H9 (cell line): Measurements from ENCODE around the gene ZNF57. TPM values are rescaled to one million over a fixed set of nuclear protein-coding genes. Genes with fewer than 3 reads are reported as not detected.
"Not testable (repeated sequence)": the region's sequence is repeated elsewhere in the genome, so short reads cannot be mapped to it uniquely, and the experiment has no call there.

Experiments used
- DNase-seq: peaks from one replicate; pipeline ENCODE4 v3.0.0-alpha.2; 2017
- H2AFZ ChIP-seq: one replicate; pipeline ENCODE4 v1.6.1; 2013; ENCODE audit warnings: mild to moderate bottlenecking, low read length, control low read depth, moderate library complexity
- H2AK5ac ChIP-seq: 2 replicates; pipeline ENCODE4 v1.6.1; 2013; ENCODE audit warnings: low read length, control low read depth, mixed read lengths; ENCODE audit not compliant: insufficient read length
- H2BK120ac ChIP-seq: one replicate; pipeline ENCODE4 v1.6.1; 2013; ENCODE audit warnings: low read depth, mild to moderate bottlenecking, low read length, control low read depth, inconsistent platforms; ENCODE audit not compliant: poor library complexity, severe bottlenecking
- H2BK12ac ChIP-seq: 2 replicates; pipeline ENCODE4 v1.6.1; 2013; ENCODE audit warnings: low read length, control low read depth, mixed read lengths, low read depth; ENCODE audit not compliant: insufficient read length
- H2BK15ac ChIP-seq: 2 replicates; pipeline ENCODE4 v1.6.1; 2013; ENCODE audit warnings: low read depth, low read length, control low read depth
- H2BK20ac ChIP-seq: one replicate; pipeline ENCODE4 v1.6.1; 2013; ENCODE audit warnings: low read depth, mild to moderate bottlenecking, low read length, control low read depth, inconsistent platforms; ENCODE audit not compliant: poor library complexity, severe bottlenecking
- H2BK5ac ChIP-seq: 2 replicates; pipeline ENCODE4 v1.6.1; 2013; ENCODE audit warnings: low read length, control low read depth, mixed read lengths; ENCODE audit not compliant: insufficient read length
- H3K14ac ChIP-seq: 2 replicates; pipeline ENCODE4 v1.6.1; 2013; ENCODE audit warnings: low read length, control low read depth; ENCODE audit not compliant: insufficient read depth
- H3K18ac ChIP-seq: 2 replicates; pipeline ENCODE4 v1.6.1; 2013; ENCODE audit warnings: low read depth, mild to moderate bottlenecking, mixed read lengths, low read length, control low read depth; ENCODE audit not compliant: insufficient read length
- H3K23ac ChIP-seq: 2 replicates; pipeline ENCODE4 v1.6.1; 2013; ENCODE audit warnings: low read length, control low read depth, mixed read lengths, low read depth; ENCODE audit not compliant: insufficient read length
- H3K23me2 ChIP-seq: 2 replicates; pipeline ENCODE4 v1.6.1; 2013; ENCODE audit warnings: low read depth, mild to moderate bottlenecking, mixed read lengths, low read length, control low read depth; ENCODE audit not compliant: insufficient read length, poor library complexity, severe bottlenecking
- H3K27ac ChIP-seq: 2 replicates; pipeline ENCODE4 v1.5.1; 2013; ENCODE audit warnings: low read length, control low read depth, mixed read lengths, low read depth; ENCODE audit not compliant: insufficient read length
- H3K27me3 ChIP-seq: 2 replicates; pipeline ENCODE4 v1.6.1; 2013; ENCODE audit warnings: low read length, control low read depth, inconsistent platforms; ENCODE audit not compliant: insufficient read depth
- H3K4ac ChIP-seq: 2 replicates; pipeline ENCODE4 v1.6.1; 2013; ENCODE audit warnings: low read depth, mild to moderate bottlenecking, control low read depth, inconsistent platforms, low read length, moderate library complexity
- H3K4me1 ChIP-seq: 2 replicates; pipeline ENCODE4 v1.6.1; 2013; ENCODE audit warnings: low read length, control low read depth, inconsistent platforms; ENCODE audit not compliant: insufficient read depth
- H3K4me2 ChIP-seq: 2 replicates; pipeline ENCODE4 v1.6.1; 2013; ENCODE audit warnings: low read length, control low read depth, mixed read lengths; ENCODE audit not compliant: insufficient read length, insufficient read depth
- H3K56ac ChIP-seq: 2 replicates; pipeline ENCODE4 v1.6.1; 2013; ENCODE audit warnings: low read depth, mild to moderate bottlenecking, mixed read lengths, low read length, control low read depth; ENCODE audit not compliant: insufficient read length
- H3K79me1 ChIP-seq: 2 replicates; pipeline ENCODE4 v1.6.1; 2013; ENCODE audit warnings: low read depth, mild to moderate bottlenecking, moderate library complexity, low read length, control low read depth, inconsistent platforms; ENCODE audit not compliant: insufficient read depth, poor library complexity, severe bottlenecking
- H3K79me2 ChIP-seq: 2 replicates; pipeline ENCODE4 v1.6.1; 2013; ENCODE audit warnings: low read length, control low read depth, inconsistent platforms; ENCODE audit not compliant: insufficient read depth
- H3K9ac ChIP-seq: 2 replicates; pipeline ENCODE4 v1.6.1; 2013; ENCODE audit warnings: low read length, control low read depth, mixed read lengths; ENCODE audit not compliant: insufficient read length; ENCODE audit errors: extremely low read depth
- H3K9me3 ChIP-seq: one replicate; pipeline ENCODE4 v1.6.1; 2013; ENCODE audit warnings: low read depth, low read length, inconsistent platforms; ENCODE audit not compliant: control insufficient read depth
- H3T11ph ChIP-seq: one replicate; pipeline ENCODE4 v1.6.1; 2013; ENCODE audit warnings: mild to moderate bottlenecking, low read length, control low read depth, inconsistent platforms
- H4K20me1 ChIP-seq: one replicate; pipeline ENCODE4 v1.6.1; 2013; ENCODE audit not compliant: control insufficient read depth, insufficient read length, insufficient read depth
- H4K5ac ChIP-seq: 2 replicates; pipeline ENCODE4 v1.6.1; 2013; ENCODE audit warnings: low read depth, mild to moderate bottlenecking, mixed read lengths, low read length, control low read depth; ENCODE audit not compliant: insufficient read length
- H4K8ac ChIP-seq: replicated peaks from 2 replicates; pipeline ENCODE4 v1.6.1; 2013; ENCODE audit warnings: low read length, control low read depth, mixed read lengths, low read depth; ENCODE audit not compliant: insufficient read length
- H4K91ac ChIP-seq: 2 replicates; pipeline ENCODE4 v1.6.1; 2013; ENCODE audit warnings: low read depth, mild to moderate bottlenecking, moderate library complexity, mixed read lengths, low read length, control low read depth; ENCODE audit not compliant: insufficient read length
- H3K27ac Mint-ChIP-seq, 3 experiments: 2 replicates in 2 of 3; 3 replicates in 1 of 3; pipeline ENCODE4 v1.8.0; 2020 to 2021; ENCODE audit warnings: mixed read lengths in 3 of 3, mild to moderate bottlenecking in 1 of 3, moderate library complexity in 1 of 3
- H3K27me3 Mint-ChIP-seq: 2 replicates; pipeline ENCODE4 v1.8.0; 2021; ENCODE audit warnings: low read depth, mild to moderate bottlenecking, moderate library complexity, mixed read lengths
- H3K36me3 Mint-ChIP-seq, 3 experiments: 2 replicates in 2 of 3; 3 replicates in 1 of 3; pipeline ENCODE4 v1.8.0; 2020 to 2021; ENCODE audit warnings: low read depth in 3 of 3, mixed read lengths in 3 of 3; ENCODE audit not compliant: insufficient read depth in 1 of 3
- H3K4me1 Mint-ChIP-seq, 2 experiments: 2 replicates each; pipeline ENCODE4 v1.8.0; 2020; ENCODE audit warnings: mixed read lengths in 2 of 2
- H3K4me3 Mint-ChIP-seq, 2 experiments: 2 replicates in 1 of 2; 3 replicates in 1 of 2; pipeline ENCODE4 v1.8.0; 2020 to 2021; ENCODE audit warnings: mild to moderate bottlenecking in 2 of 2, mixed read lengths in 2 of 2, moderate library complexity in 1 of 2
- H3K9me3 Mint-ChIP-seq, 2 experiments: 2 replicates in 1 of 2; 3 replicates in 1 of 2; pipeline ENCODE4 v1.8.0; 2020; ENCODE audit warnings: mild to moderate bottlenecking in 2 of 2, mixed read lengths in 2 of 2, moderate library complexity in 1 of 2
- WGBS: extraction: QIAGEN DNeasy Blood & Tissue Kit; methylation state at CpG from one replicate; pipeline ENCODE4 v1.1.7; 2013; ENCODE audit warnings: missing lambda C conversion rate, low lambda C conversion rate, mixed read lengths; ENCODE audit not compliant: insufficient read length; ENCODE audit errors: extremely low coverage; 5-methylcytosine and 5-hydroxymethylcytosine counted together
- total RNA-seq: library from RNA; stranded (reverse); gene quantifications from 2 replicates; pipeline ENCODE4 v1.2.1, GENCODE V29; 2021
- TF ChIP-seq, protein P1 (sequence below): fragments of 200-600 bp; sonication (generic); conservative IDR thresholded peaks from 3 replicates; pipeline ENCODE4 v1.8.0; 2021; ENCODE audit warnings: antibody characterized with exemption, mild to moderate bottlenecking

The ZNF57 gene
- total RNA-seq, 1 experiment from 2014 or later = 7.8 TPM

- no peak overlapping the region for H2AFZ ChIP-seq
- no peaks in the 10 kb centered on the region for H3K27me3 ChIP-seq
- H3K23ac ChIP-seq = no peak overlapping the region
- H4K20me1 ChIP-seq = no peaks in the 10 kb centered on the region
- H3K23me2 ChIP-seq = no peaks in the 10 kb centered on the region
- Mint-ChIP-seq H3K27me3 (peaks cover 7% of the 10 kb centered on the region), H3K36me3 (no peaks in the 10 kb centered on the region), H3K9me3 (peaks cover 1 to 2% of the 10 kb centered on the region in 2 experiments; a peak in 3 of 5 replicates), H3K4me1 (peaks cover 2% of the 10 kb centered on the region in 2 experiments; a peak in 3 of 4 replicates), H3K4me3 (no peak overlapping the region), H3K27ac (no peak overlapping the region)
- no peak overlapping the region for H2AK5ac ChIP-seq
- no peak overlapping the region for H3K4ac ChIP-seq
- H3K4me1 ChIP-seq = no peaks in the 10 kb centered on the region
- TF ChIP-seq, protein P1, sequence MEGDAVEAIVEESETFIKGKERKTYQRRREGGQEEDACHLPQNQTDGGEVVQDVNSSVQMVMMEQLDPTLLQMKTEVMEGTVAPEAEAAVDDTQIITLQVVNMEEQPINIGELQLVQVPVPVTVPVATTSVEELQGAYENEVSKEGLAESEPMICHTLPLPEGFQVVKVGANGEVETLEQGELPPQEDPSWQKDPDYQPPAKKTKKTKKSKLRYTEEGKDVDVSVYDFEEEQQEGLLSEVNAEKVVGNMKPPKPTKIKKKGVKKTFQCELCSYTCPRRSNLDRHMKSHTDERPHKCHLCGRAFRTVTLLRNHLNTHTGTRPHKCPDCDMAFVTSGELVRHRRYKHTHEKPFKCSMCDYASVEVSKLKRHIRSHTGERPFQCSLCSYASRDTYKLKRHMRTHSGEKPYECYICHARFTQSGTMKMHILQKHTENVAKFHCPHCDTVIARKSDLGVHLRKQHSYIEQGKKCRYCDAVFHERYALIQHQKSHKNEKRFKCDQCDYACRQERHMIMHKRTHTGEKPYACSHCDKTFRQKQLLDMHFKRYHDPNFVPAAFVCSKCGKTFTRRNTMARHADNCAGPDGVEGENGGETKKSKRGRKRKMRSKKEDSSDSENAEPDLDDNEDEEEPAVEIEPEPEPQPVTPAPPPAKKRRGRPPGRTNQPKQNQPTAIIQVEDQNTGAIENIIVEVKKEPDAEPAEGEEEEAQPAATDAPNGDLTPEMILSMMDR = no peak
- no peak overlapping the region for H3T11ph ChIP-seq
- H4K91ac ChIP-seq = no peak overlapping the region
- no peak overlapping the region for H2BK15ac ChIP-seq
- H2BK120ac ChIP-seq = no peak overlapping the region
- no peak overlapping the region for H4K5ac ChIP-seq
- no peak overlapping the region for H3K27ac ChIP-seq
- no peak overlapping the region for H3K18ac ChIP-seq
- H3K56ac ChIP-seq = no peak overlapping the region
- H3K79me1 ChIP-seq = no peaks in the 10 kb centered on the region
- no peak overlapping the region for H2BK20ac ChIP-seq
- no peaks in the 10 kb centered on the region for H3K79me2 ChIP-seq
- WGBS = no CpG with 5 or more reads among the region's 5 CpGs
- no peak overlapping the region for H4K8ac ChIP-seq
- DNase-seq = no peak
- no peak overlapping the region for H3K9ac ChIP-seq
- no peak overlapping the region for H3K4me2 ChIP-seq
- H2BK12ac ChIP-seq = no peak overlapping the region
- H3K9me3 ChIP-seq = no peaks in the 10 kb centered on the region
- H2BK5ac ChIP-seq = no peak overlapping the region
- H3K14ac ChIP-seq = no peak overlapping the region
Measured at GRCh38 chr19:2963122-2963521, 62.4 kb downstream of the ZNF57 start.

DNA sequence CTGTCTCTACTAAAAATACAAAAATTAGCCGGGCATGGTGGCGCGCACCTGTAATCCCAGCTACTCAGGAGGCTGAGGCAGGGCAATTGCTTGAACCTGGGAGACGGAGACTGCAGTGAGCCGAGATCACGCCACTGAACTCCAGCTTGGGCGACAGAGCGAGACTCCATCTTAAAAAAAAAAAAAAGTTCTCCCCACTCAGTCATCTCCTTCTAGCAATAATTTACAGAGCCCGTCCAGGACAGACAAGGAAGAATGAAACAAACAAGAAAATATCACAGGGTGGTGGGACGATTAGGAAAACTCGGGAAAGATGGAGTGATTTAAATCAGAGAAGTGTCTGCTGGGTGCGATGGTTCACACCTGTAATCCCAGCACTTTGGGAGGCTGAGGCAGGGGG is 62.9 kb downstream of the ZNF57 start:
- not testable (repeated sequence) for H3K23me2 ChIP-seq, H2BK20ac ChIP-seq, H4K8ac ChIP-seq, H3K56ac ChIP-seq, H3K9me3 Mint-ChIP-seq, H2BK120ac ChIP-seq, H2AFZ ChIP-seq, H3K4me1 Mint-ChIP-seq, H3K27ac Mint-ChIP-seq, H3K36me3 Mint-ChIP-seq, H3T11ph ChIP-seq, H3K18ac ChIP-seq, H4K20me1 ChIP-seq, H3K4me1 ChIP-seq, H4K5ac ChIP-seq, H2BK5ac ChIP-seq, H3K9ac ChIP-seq, DNase-seq, H2BK12ac ChIP-seq, H3K4me3 Mint-ChIP-seq, H3K9me3 ChIP-seq, H3K79me2 ChIP-seq, H2AK5ac ChIP-seq, H4K91ac ChIP-seq, H3K79me1 ChIP-seq, H3K27me3 ChIP-seq, H3K23ac ChIP-seq, H3K27ac ChIP-seq, H3K14ac ChIP-seq, H3K4ac ChIP-seq, H3K4me2 ChIP-seq, H2BK15ac ChIP-seq, H3K27me3 Mint-ChIP-seq
- no CpG with 5 or more reads among the region's 12 CpGs for WGBS
